ENCODE data around the gene SCAMP5.
A peak's percentile ranks its signal among the peaks of the same experiment; 100 is the strongest.

Gene SCAMP5

GRCh38 chr15:74976159-74976558 lies 19.2 kb upstream of the SCAMP5 start:
- no peak for DNase-seq

- no peak for DNase-seq
Measured at GRCh38 chr15:74977599-74977998, 17.8 kb upstream of the SCAMP5 start.

GRCh38 chr15:74978077-74978476 lies 17.3 kb upstream of the SCAMP5 start:
- no peak for DNase-seq

GRCh38 chr15:74978503-74978902 lies 16.9 kb upstream of the SCAMP5 start:
- DNase-seq, result peak in 23 of 56 donors; percentile 4 to 70 (median 17)

- DNase-seq, result no peak
Measured at GRCh38 chr15:74982183-74982582, 13.2 kb upstream of the SCAMP5 start.

- DNase-seq, result no peak
Measured at GRCh38 chr15:74983725-74984231, 11.6 kb upstream of the SCAMP5 start.

GRCh38 chr15:74988007-74988800 lies 7.2 kb upstream of the SCAMP5 start:
- peak in 3 of 56 donors; percentile 1 to 10 (median 10) for DNase-seq

GRCh38 chr15:74989527-74989926 lies 5.8 kb upstream of the SCAMP5 start:
- DNase-seq, result no peak

- DNase-seq, result no peak
Measured at GRCh38 chr15:74992619-74993018, 2.7 kb upstream of the SCAMP5 start.

GRCh38 chr15:74994236-74994635 lies 1.1 kb upstream of the SCAMP5 start:
- DNase-seq, result peak in 44 of 56 donors; percentile 7 to 75 (median 44)

- DNase-seq, result no peak
Measured at GRCh38 chr15:74994685-74995084, 678 bp upstream of the SCAMP5 start.

GRCh38 chr15:74995779-74996765 lies 709 bp downstream of the SCAMP5 start:
- DNase-seq, result peak in 47 of 56 donors; percentile 7 to 74 (median 50)

- no peak for DNase-seq
Measured at GRCh38 chr15:74997141-74997540, 1.8 kb downstream of the SCAMP5 start.

- no peak for DNase-seq
Measured at GRCh38 chr15:74997543-74997942, 2.2 kb downstream of the SCAMP5 start.

- no peak for DNase-seq
Measured at GRCh38 chr15:75001310-75001709, 5.9 kb downstream of the SCAMP5 start.

- no peak for DNase-seq
Measured at GRCh38 chr15:75002398-75002797, 7.0 kb downstream of the SCAMP5 start.

- DNase-seq, result no peak
Measured at GRCh38 chr15:75007216-75007615, 11.9 kb downstream of the SCAMP5 start.

GRCh38 chr15:75008221-75008625 lies 12.9 kb downstream of the SCAMP5 start:
- DNase-seq, result no peak

- DNase-seq, result no peak
Measured at GRCh38 chr15:75008629-75009326, 13.4 kb downstream of the SCAMP5 start.

GRCh38 chr15:75016431-75016830 lies 21.1 kb downstream of the SCAMP5 start:
- DNase-seq, result no peak

- no peak for DNase-seq
Measured at GRCh38 chr15:75019916-75020315, 24.6 kb downstream of the SCAMP5 start.
